ENCODE data around the gene CRTC2.
"Not testable (repeated sequence)": the region's sequence is repeated elsewhere in the genome, so short reads cannot be mapped to it uniquely, and the experiment has no call there.

The CRTC2 gene

DNA sequence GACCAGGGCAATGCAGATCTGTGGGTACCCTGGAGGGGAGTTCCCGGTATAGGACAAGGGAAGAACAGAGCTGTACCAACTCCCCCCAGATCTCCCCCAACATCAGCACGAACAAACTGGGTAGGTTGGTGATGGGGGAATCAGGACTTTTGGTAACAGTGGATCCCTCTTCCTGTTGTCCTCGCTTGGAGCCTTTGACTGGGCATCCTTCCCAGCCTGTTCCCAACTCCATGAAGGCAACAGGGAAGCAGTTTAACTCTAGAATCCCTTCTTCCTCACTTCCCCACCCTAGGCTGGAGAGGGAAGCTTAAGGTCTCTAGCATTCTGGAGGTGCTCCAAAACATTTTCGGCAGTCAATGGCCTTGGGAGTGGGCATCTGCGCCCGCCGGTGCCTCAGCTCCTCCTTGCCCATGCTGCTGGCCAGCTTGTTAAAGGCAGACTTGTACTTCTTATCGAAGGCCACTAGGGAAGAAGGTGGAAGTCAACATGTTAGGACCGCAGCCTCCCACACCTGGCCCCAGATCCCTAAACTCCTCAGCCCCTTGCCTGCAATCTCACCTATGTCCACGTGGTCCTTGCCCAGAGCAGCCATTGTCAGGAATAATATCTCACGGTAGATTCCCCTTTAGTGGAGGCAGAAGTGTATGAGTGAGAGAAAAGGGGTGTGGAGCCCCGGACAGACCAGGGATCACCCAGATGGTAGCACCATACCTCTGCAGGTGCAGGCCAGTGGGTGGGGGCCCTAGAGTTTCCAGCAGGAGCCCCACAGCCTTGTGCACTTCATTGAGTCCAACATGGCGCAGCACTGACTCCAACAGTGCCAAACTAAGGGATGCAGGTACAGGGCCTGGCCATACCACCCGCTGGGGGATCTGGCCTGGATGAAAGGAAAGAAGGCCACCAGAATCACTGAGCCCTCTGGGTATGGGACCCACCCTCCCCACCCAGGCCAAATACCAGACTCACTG, 28.1 kb downstream of the CRTC2 start:
- in situ Hi-C loops (cut with MboI; ENCODE audit: low sequenced_read_pairs): no loop called here

DNA sequence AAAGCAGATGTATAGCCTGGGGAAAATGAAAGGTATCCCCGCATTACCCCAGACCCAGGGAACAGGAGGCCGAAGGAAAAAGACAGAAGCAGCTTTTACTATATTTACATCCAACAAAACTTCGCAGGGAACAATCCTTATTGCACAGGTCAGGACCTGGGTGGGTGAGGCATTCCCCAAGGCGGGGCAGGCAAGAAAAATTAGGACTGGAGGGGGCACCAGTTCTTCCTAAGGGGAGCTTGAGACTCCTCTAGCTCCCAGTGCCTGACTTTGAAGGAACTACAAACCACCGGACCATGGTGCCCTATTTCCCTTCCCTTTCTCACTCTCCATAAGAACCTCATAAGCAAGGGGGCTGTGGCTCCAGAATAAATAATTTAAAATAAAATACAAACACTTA, 29.0 kb downstream of the CRTC2 start:
- in situ Hi-C loops (cut with MboI; ENCODE audit: low sequenced_read_pairs): no loop called here

DNA sequence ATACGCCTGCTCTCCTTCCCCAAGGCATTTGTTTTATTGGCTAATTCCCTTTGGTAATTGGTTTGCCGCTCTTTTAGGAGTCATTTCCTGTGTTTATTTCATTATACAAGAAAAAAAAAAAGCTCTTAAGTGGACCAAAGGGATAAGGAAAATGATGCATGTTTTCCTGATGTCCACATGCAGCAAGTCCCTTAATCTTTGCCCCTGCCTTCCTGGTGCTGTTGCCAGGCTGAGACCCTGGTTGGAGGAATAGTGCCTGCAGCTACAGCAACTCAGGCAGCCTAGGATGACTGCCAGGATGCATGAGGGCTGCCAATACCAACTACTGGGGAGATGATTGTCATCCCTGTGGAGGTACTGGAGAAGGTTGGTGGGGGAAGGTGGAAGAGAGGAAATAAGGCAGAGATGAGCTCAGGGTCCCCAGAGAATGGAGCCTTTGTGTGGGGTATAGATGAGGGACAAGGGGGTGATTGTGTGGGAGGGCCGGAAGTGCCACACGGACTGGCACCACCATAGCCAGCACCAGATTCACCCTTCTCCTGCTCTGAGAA, 29.5 kb downstream of the CRTC2 start:
- in situ Hi-C loops (cut with MboI; ENCODE audit: low sequenced_read_pairs): no loop called here

DNA sequence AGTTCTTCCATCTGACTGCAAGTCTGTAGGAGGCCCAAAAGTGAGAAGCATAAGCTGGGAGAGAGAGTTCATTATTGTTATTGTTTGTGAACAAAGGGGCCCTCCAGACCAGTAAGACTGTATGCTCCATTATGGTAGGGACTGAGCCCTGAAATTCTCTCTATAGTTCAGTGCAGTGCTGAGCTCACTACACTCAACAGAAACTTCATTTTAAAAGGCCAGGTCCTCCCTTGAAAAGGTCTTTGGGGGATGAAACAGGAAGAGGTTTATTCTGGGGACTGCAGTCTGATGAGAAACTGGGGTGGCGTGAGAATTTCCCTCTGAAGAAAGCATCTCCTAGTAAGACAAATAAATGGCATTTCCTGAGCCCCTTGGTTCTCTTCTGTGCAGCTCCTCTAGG, 30.2 kb downstream of the CRTC2 start:
- in situ Hi-C loops (cut with MboI; ENCODE audit: low sequenced_read_pairs): no loop called here

DNA sequence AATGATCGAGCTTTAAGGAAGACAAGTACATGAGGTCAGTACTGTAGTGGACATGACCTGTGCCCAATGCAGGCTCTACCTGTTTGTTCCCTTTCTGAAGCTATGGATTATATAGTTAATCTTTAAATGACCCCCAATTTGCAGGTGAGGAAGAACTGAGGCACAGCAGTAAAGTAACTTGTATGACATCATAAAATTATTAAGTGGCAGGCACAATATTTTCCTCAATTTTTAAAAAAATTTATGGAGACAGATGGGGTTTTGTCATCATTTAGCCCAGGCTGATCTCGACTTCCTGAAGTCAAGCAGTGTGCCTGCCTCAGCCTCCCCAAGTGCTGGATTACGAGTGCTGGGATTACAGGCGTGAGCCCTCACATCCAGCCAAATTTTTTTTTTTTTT, 32.0 kb downstream of the CRTC2 start:
- in situ Hi-C loops (cut with MboI; ENCODE audit: low sequenced_read_pairs): no loop called here

DNA sequence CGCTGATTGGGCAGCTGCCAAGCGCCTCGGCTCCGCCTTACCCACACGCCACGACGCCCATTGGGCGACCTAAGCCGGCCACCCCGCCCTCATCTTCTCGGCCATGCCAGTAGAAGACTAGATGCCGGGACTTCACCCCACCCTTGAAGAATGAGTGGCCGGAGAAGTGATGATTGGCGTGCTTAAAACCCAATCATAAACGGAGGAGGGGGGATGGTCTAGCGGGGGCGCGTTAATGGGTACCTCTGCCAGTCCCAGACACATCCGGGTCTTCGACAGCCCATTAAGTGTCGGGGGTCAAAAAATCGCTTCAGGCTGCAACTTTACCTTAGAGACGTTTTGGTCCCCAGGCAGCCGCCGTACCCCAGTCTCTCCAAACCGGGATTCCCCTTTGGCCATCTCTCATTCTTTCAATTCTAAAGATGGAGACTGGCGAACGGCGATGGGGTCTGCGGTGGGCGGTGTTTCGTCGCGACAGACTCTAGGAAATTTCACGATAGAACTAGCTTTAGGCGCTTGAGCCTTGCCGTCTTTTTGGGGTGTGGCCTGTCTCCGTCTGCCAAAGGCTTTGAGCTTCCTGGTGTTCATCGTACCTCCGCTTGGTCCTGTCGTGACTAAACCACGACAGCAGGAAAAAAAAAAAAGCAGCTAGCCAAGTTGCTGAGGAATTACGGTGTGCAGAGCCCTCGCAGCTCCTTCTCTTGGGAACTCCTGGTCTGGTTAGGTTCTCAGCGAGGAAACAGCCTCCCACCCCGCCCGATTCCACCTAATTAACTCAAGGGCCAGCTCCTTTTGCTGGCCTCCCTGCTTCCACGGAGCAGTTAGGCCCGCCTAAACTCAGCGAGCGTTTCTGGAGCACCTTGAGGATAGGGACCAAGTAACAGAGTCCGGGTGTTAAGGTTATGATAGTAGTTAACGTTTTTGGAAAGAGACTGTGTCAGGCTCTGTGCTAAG, 35.2 kb downstream of the CRTC2 start, which contains the start of gene GATAD2B:
GATAD2B (minus strand) TSS at position 1 of the 954 bp plus-strand sequence. CDS start 94,625 bp downstream, outside the sequence.
- in situ Hi-C loops (cut with MboI; ENCODE audit: low sequenced_read_pairs): no loop called here

DNA sequence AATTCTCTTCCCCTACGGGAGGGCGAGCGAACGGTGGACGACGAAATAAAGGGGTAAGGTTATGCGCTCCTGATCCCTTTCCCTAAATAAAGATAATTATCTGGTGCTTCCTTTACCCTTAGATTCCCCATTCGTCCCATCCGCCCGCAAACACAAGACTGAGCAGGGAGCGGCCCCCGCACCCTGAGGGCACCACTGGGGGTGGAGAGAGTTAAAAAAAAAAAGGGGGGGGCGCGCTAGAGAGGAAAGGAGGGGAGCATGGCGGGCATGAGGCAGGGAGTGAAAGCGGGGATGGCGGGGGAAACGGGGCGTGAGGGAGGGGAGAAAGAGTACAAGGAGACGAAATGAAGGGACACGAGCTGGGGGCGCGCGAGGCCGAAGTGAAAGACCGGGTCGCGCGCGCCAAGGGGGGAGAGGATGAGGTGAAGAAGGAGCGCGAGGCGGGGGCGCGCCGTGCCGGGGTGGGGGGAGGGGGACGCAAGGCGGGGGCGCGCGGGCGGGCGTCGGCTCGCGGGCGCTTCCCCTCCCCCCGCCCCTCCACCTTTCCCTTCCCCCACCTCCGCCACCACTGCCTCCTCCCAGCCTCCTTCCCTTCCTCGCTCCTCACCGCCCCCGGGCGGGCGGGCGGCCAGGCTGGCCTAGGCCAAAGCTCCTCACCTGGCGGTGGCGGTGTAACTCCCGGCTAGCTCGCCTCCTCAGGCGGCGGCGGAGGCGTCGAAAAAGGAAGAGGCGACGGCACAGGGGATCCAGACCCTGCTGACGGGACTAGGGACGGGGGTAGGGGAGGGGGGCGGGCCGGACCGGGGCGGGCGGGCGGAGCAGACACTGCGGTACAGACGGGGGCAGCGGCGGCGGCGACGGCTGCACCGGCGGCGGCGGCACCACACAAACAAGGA, 36.1 kb downstream of the CRTC2 start:
- in situ Hi-C loops (cut with MboI; ENCODE audit: low sequenced_read_pairs): no loop called here

DNA sequence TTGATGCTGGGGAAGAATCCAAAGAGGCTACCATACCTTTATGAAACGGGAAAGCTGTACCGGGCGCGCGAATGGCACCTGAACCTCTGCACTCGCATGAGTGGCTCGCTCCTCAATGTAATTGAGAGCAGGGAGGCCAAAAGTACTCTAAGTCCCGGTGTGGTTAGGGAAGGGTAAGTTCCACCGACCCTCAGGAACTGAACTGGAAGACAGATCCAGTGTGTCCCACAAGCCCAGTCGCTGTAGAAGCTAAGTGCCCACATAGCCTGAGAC, 36.7 kb downstream of the CRTC2 start:
- in situ Hi-C loops (cut with MboI; ENCODE audit: low sequenced_read_pairs): no loop called here

DNA sequence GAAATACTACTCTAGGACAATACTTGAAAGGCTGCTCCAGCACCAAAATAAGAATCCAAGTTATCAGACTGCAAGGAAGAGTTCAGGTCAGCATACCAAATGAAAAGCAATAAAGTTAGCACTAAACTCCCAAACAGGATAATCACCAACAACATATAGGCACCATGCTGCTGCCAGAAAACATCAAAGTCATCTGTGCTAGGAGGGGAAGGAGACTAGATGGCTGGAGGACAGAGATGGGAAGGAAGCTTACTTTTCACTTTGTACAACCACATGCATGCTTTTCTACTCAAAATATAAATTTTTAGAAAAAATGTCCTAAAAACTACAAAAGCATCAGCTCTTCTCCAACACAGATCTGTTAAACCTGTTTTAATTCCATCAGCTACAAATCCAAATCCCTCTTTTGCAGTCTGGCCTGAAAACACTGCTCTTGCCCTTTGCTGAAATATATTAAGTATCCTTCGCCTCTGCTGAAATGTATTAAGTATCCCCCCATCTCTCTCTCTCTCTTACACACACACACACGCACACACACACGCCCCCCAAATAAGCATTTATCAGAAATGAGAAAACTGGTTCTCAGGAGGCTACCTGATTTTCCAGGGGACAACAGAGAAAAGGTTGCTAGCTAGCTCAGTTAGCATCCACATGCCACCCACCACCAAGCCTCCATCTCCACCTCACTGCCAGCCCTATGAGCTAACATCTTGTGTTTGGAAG, 37.2 kb downstream of the CRTC2 start:
- in situ Hi-C loops (cut with MboI; ENCODE audit: low sequenced_read_pairs): no loop called here

DNA sequence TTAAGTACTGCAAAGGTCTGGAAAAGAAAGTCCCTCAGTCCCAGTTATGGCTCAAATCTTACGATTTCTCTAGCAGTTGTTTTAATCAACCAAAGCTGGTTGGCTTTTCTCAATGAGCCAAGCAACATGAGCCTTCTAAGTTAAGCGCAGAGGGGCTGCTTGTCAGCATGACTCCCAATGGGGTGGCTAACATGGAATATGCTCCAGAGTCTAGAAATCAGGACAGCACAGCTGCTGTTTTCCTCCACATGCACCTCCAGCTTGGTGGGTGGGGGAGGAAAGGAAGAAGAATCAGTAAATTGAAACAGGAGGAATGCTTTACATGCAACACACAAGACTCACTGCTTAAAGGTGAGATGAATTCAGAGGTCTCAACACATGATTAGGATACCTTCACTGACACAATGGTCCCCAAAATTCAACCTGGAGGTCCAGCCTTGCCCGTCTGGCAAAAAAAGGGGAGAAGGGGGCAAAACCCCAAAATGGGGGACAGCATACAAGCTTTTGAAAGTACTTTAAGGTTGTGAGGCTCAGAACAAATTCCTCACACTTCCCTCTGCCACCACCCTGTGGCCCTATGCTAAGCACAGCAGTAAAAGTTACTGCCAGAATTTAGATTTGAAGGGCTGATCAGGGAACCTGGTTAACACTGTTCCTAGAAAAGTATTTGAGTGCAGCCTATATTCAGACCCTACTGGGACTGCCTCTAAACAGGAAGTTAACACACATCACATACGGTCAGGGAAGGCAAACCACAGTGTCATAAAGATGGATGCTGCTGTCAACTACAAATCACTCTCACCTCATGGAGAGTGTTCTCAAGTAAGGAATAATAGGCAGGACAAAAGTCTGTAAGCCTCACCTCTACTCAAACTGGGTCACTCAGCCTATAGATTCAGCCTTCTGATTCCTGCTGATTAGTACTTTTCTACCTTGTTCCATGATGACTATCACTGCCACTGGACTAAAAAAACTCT, 38.2 kb downstream of the CRTC2 start:
- in situ Hi-C loops (cut with MboI; ENCODE audit: low sequenced_read_pairs): no loop called here

DNA sequence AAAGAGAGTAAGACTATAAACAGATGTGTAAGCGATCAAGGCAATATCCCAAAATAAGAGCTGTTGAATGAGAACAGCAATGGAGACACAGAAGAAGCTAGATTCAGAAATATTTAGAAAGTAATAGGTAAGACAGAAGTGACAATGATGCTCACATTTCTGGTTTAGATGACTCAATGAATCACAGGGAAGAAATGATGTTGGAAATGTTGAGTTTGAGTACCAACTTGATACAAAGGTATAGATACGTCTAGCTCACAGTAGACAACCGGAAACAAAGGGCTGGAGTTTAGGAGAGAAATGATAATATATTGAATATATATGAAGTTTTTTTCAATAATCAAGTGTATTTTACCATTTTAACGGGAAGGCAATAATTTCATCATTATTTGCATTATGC, 42.1 kb downstream of the CRTC2 start:
- in situ Hi-C loops (cut with MboI; ENCODE audit: low sequenced_read_pairs): no loop called here

DNA sequence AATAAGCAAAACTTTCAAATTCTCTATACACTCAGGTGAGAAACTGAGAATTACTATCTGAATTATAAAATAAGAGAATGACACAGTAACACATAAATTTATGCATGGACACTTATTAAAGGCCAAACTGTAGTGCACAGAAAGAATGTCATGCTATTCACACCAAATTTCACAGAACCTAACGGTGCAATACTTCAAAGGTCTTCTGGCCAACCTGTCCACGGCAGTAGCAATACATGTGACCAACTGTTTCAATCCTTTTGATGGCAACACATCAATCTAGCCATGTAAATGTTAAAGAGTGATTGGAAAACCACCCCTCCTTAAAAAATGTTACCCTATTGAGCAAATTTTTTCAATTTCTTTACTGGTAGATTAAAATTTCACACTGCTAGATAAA, 46.1 kb downstream of the CRTC2 start:
- in situ Hi-C loops (cut with MboI; ENCODE audit: low sequenced_read_pairs): no loop called here

DNA sequence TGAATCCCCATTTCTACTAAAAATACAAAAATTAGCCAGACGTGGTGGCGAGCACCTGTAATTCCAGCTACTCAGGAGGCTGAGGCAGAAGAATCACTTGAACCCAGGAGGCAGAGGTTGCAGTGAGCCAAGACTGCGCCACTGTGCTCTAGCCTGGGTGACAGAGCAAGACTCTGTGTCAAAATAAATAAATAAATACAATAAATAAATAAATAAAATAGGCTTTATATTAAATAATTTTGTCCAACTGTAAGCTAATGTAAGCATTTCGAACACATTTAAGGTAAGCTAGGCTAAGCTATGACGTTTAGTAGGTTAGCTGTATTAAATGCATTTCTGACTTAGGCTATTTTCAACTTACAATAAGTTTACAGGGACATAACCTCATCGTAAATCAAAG, 47.9 kb downstream of the CRTC2 start:
- in situ Hi-C loops (cut with MboI; ENCODE audit: low sequenced_read_pairs): not testable (repeated sequence)

DNA sequence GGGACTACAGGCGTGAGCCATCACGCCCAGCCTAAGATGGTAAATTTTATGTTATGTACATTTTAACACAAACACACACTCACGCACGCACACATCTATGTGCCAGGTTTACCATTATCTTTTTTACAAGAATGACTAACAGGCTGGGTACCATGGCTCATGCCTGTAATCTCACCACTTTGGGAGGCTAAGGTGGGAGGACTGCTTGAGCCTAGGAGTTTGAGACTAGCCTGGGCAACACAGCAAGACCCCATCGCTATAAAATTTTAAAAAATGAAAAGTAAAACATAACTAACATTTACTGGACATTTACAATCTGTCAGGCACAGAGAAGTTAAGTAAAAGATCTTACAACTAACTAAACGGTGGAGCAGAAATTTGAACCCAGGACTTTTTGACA, 50.3 kb downstream of the CRTC2 start:
- in situ Hi-C loops (cut with MboI; ENCODE audit: low sequenced_read_pairs): no loop called here

DNA sequence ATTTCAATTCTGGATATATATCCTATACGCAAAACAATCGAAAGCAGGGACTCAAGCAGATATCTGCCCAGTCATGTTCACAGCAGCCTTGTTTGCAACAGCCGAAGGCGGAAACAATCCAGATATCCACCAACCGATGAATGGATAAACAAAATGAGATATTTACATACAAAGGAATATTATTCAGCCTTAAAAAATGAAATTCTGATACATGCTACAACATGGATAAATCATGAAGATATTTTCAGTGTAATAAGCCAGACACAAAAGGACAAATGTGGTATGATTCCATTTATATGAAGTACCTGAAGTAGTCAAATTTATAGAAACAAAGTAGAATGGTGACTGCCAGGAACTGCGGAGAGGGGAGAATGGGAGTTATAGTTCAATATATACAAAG, 51.3 kb downstream of the CRTC2 start:
- in situ Hi-C loops (cut with MboI; ENCODE audit: low sequenced_read_pairs): no loop called here

DNA sequence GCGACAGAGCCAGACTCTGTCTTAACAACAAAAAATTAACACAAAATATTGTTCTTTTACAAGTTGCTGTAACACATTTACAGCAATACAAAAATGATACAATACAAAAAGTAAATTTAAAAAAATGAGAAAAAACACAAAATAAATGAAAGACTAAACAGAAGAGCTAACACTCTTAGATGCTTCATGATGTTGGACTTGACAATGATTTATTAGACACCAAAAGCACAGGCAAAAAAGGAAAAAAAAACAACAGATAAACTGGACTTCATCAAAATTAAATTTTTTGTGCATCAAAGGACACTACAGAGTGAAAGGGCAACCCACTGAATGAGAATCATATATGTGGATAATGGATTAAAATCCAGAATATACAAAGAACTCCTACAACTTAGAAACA, 52.0 kb downstream of the CRTC2 start:
- in situ Hi-C loops (cut with MboI; ENCODE audit: low sequenced_read_pairs): no loop called here

DNA sequence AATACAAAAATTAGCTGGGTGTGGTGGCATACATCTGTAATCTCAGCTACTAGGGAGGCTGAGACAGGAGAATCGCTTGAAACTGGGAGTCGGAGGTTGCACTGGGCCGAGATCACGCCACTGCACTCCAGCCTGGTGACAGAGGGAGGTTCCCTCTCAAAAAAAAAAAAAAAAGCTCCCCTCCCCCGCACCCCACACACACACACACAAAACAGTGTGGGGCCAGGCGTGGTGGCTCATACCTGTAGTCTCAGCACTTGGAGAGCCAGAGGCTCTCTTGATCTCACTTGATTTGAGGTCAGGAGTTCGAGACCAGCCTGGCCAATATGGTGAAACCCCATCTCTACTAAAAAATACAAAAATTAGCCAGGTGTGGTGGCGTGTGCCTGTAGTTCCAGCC, 52.5 kb downstream of the CRTC2 start:
- in situ Hi-C loops (cut with MboI; ENCODE audit: low sequenced_read_pairs): not testable (repeated sequence)

DNA sequence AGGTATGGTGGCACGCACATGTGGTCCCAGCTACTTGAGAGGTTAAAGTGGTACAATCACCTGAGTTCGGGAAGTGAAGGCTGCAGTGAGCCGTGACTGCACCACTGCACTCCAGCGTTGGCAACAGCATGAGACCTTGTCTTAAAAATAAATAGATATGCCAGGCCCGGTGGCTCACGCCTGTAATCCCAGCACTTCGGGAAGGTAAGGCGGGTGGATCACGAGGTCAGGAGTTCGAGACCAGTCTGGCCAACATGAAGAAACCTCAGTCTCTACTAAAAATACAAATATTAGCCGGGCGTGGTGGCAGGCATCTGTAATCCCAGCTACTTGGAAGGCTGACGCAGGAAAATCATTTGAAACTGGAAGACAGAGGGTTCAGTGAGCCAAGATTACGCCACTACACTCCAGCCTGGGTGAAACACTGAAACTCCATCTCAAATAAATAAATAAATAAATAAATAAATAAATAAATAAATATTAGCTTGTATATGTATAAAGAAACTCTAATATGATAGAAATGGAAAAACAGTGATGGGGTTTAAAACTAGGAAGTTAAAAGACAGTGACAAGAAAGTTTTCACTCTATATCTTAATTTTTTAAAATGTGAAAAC, 54.5 kb downstream of the CRTC2 start:
- in situ Hi-C loops (cut with MboI; ENCODE audit: low sequenced_read_pairs): no loop called here

Data from hTERT RPE-1 (cell line).